Measurements from ENCODE around the gene ABHD17A.
"Not testable (repeated sequence)": the region's sequence is repeated elsewhere in the genome, so short reads cannot be mapped to it uniquely, and the experiment has no call there.

Gene ABHD17A

GRCh38 chr19:1885398-1886119, at the start of gene ABHD17A:
Gene ABHD17A (minus strand): TSS chr19:1885496. CDS start chr19:1881566, 3,930 bp downstream.
- not testable (repeated sequence) for TF ChIP-seq GATA2, GATA3 (IDR thresholded peaks at IDR 0.05; ENCODE audit: low read depth, low read length)

DNA sequence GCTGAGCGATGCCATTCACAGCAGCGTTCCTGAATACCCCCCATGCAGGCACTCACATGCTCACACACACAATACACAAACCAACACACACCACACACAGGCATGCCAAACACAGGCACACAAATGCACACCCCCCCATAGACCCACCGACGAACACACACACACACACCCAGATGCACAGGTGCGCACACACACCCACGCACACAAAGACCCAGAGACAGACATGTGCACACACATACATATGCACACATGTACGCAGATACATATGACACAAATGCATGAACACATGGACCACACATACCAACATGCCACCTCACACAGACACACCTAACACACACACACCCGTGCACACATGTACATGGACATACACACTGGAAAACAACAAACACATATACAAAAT, 48.6 kb upstream of the ABHD17A start:
- TF ChIP-seq GATA3 (IDR thresholded peaks at IDR 0.05; ENCODE audit: low read depth, low read length) (no peak), GATA2 (IDR thresholded peaks at IDR 0.05; ENCODE audit: low read depth, low read length) (no peak)

GRCh38 chr19:1933244-1933643, 47.9 kb upstream of the ABHD17A start:
- no peak for TF ChIP-seq GATA3 (IDR thresholded peaks at IDR 0.05; ENCODE audit: low read depth, low read length)
- TF ChIP-seq GATA2 (IDR thresholded peaks at IDR 0.05; ENCODE audit: low read depth, low read length): no peak

GRCh38 chr19:1932395-1932794, 47.1 kb upstream of the ABHD17A start:
- TF ChIP-seq GATA3 (IDR thresholded peaks at IDR 0.05; ENCODE audit: low read depth, low read length): no peak
- no peak for TF ChIP-seq GATA2 (IDR thresholded peaks at IDR 0.05; ENCODE audit: low read depth, low read length)

DNA sequence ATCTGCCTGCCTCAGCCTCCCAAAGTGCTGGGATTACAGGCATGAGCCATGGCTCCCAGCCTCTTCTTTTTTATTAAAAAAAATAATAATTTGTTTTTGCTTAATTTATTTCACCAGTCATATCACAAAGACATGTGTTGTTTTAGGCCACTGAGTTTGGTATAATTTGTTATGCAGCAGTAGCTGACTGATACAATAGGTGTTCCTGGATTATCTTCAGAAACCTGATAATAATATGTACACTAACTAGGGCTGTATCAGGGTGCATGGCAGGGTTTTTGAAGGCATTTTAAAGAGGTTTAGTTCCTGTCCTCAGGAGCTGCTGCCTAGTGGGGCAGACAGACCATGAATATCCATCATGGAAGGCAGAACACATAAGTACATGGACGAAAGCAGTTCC, 46.1 kb upstream of the ABHD17A start:
- TF ChIP-seq GATA3 (IDR thresholded peaks at IDR 0.05; ENCODE audit: low read depth, low read length) (no peak), GATA2 (IDR thresholded peaks at IDR 0.05; ENCODE audit: low read depth, low read length) (no peak)

DNA sequence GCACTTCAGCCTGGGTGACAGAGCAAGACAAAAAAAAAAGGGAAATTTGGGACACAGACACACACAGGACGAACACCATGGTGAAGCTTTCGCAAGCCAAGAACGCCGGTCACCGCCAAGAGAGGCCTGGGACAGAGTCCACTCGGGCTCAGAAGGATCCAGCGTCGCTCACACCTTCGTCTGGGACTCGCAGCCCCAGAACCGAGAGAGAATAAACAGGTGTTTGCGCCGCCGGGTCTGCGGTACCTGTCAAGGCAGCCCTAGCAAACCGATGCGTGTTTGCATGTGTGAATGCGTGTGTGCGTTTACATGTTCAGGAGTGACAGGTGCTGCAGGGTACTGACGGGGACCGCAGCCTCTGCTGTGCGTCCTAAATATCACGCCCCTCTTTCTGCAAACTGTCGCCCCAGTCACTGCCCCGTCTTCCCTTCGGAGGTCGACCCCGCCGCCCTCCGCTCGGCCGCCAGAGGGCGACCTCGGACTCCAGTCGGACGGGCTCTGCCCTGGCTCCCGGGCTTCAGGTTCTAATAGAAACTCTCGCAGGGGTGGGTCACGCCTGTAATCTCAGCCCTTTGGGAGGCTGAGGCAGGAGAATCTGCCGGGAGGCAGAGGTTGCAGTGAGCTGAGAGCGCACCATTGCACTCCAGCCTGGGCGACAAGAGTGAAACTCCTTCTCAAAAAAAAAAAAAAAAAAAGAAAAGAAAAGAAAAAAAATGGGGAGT, 43.9 kb upstream of the ABHD17A start:
- TF ChIP-seq GATA3 (IDR thresholded peaks at IDR 0.05; ENCODE audit: low read depth, low read length): no peak
- no peak for TF ChIP-seq GATA2 (IDR thresholded peaks at IDR 0.05; ENCODE audit: low read depth, low read length)

DNA sequence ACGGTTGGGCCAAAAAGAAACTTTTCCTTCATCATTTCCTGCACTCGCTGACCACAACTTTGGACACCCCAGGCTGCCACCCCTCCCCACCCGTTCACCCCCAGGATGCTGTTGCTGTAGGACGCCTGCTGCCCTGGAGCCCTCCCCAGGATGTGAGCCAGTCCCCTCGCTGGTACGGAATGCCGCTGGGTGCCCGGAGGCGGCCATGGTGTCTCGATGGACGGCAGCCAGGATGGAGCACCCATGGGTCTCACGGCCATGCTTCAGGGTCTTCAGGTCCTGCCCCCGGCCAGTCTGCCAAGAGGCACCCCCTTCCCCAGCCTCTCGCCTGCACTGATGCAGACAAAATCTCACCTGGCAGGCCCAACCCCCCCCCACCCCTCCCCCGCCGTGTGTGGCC, 40.2 kb upstream of the ABHD17A start:
- TF ChIP-seq GATA2 (IDR thresholded peaks at IDR 0.05; ENCODE audit: low read depth, low read length): no peak
- no peak for TF ChIP-seq GATA3 (IDR thresholded peaks at IDR 0.05; ENCODE audit: low read depth, low read length)

DNA sequence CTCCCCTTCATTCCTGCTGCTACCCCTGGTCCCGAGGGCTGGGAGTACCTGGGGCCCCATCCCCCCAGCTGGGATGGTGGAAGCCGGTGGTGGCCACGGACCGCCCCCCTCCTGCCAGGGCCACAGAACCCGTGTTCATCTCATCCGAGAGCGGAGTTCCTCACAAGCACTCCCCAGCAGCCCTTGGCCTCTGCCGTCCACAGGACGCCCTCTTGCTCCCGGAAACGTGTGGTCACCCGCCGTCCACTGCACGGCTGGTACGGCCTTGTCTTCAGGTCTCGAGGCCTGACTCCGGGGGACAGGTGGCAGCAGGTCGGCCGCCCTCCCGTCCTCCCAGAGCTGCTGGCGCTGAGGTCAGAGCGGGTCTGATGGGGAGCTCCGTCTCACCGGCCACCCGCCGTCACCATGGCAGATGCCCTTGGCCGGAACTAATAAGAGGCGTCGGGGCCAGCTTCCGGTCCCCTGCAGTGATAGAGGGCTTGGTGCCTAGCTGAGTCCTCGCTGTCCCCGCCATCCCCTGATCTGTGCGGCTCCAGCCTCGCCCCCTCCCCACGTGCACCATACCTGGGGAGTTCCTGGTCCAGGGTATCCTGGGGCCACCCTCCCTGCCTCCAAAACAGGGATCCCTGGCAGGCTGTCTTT, 39.1 kb upstream of the ABHD17A start:
- TF ChIP-seq GATA2 (IDR thresholded peaks at IDR 0.05; ENCODE audit: low read depth, low read length) (no peak), GATA3 (IDR thresholded peaks at IDR 0.05; ENCODE audit: low read depth, low read length) (no peak)

DNA sequence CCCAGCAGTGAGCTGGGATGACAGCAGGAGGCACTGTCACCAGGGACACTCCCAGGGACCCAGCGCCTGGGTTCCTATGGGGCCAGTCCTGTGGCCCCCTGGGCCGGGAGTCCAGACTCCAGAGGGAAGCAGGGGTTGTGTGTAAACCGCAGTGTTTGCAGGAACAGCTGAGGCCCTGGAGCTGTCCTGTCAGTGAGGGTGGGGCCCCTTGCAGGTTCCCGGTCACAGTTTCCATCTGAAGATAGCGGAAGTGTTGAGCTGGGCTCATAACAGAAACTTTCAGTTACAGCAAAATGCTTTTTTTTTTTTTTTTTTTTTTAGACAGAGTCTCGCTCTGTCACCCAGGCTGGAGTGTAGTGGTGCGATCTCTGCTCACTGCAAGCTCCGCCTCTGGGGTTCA, 38.0 kb upstream of the ABHD17A start:
- TF ChIP-seq GATA2 (IDR thresholded peaks at IDR 0.05; ENCODE audit: low read depth, low read length) (no peak), GATA3 (IDR thresholded peaks at IDR 0.05; ENCODE audit: low read depth, low read length) (no peak)

GRCh38 chr19:1922803-1923202, 37.5 kb upstream of the ABHD17A start:
- no peak for TF ChIP-seq GATA3 (IDR thresholded peaks at IDR 0.05; ENCODE audit: low read depth, low read length)
- TF ChIP-seq GATA2 (IDR thresholded peaks at IDR 0.05; ENCODE audit: low read depth, low read length): no peak

GRCh38 chr19:1921825-1922224, 36.5 kb upstream of the ABHD17A start:
- TF ChIP-seq GATA2 (IDR thresholded peaks at IDR 0.05; ENCODE audit: low read depth, low read length) (no peak), GATA3 (IDR thresholded peaks at IDR 0.05; ENCODE audit: low read depth, low read length) (no peak)

GRCh38 chr19:1921326-1921725, 36.0 kb upstream of the ABHD17A start:
- no peak for TF ChIP-seq GATA3 (IDR thresholded peaks at IDR 0.05; ENCODE audit: low read depth, low read length)
- TF ChIP-seq GATA2 (IDR thresholded peaks at IDR 0.05; ENCODE audit: low read depth, low read length): no peak

DNA sequence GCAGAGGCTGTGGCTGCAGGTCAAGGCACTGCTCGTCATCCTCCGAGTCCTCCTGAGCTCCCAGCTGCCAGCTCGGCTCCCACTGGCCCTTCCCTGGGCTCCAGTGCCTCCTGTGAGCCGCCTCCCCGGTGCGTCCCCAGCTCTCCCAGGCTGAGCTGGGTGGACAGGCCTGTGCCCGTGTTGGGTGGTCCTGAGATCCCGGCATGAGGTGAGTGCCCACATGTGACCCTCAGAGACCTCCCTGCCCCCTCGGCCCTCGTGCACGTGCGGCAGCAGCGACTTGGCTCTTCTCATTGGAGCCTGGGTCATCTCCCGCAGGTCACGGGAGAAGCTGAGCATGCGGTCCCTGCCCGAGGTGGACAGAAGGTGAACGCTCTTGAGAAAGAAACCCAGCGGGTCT, 35.3 kb upstream of the ABHD17A start:
- TF ChIP-seq GATA3 (IDR thresholded peaks at IDR 0.05; ENCODE audit: low read depth, low read length) (no peak), GATA2 (IDR thresholded peaks at IDR 0.05; ENCODE audit: low read depth, low read length) (no peak)

DNA sequence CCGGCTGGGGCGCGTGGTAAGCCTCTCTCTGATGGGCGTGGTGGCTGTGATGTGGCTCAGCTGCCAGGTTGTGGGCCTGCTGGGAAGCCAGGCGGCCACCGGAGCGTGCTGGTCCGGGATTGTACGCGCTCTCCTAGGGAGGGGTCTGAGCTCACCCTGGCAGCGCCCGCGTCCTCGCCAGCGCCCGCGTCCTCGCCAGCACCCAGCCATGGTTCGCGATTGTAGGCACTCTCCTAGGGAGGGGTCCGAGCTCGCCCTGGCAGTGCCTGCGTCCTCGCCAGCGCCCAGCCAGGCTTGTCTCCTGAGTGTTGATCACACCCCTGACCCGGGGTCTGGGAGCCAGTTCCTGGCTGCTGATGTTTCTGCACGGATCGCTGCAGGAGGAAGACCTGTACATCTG, 33.7 kb upstream of the ABHD17A start:
- TF ChIP-seq GATA3 (IDR thresholded peaks at IDR 0.05; ENCODE audit: low read depth, low read length): no peak
- no peak for TF ChIP-seq GATA2 (IDR thresholded peaks at IDR 0.05; ENCODE audit: low read depth, low read length)

- TF ChIP-seq GATA2 (IDR thresholded peaks at IDR 0.05; ENCODE audit: low read depth, low read length) (no peak), GATA3 (IDR thresholded peaks at IDR 0.05; ENCODE audit: low read depth, low read length) (no peak)
Observed at GRCh38 chr19:1917926-1918325, 32.6 kb upstream of the ABHD17A start.
